ENCODE data around the gene TTPAL.

DNA sequence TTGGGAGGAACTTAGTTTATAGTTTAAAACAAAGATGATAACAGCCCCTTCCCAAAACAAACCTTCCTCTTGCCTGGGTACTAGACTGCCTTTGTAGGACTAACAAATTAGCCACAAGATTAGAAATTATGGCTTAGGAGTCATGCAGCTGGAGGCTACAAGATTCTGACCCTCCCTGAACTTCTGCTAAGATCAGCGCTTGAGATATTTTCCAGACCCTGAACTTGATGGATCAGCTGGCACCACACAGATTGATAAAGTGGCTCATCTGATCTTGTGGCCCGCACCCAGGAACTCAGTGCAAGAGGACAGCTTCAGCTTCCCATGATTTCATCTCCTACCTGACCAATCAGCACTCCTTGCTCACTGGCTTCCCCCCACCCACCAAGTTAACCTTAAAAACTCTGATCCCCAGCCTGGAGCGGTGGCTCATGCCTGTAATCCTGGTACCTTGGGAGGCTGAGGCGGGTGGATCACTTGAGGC lies 52.1 kb downstream of the TTPAL start:
- no peak for TF ChIP-seq GRHL2 (CRISPR knock-in tag; IDR thresholded peaks at IDR 0.05; ENCODE audit: insufficient replicate concordance, severe bottlenecking)
- no peak for TF ChIP-seq IRF2 (CRISPR knock-in tag; IDR thresholded peaks at IDR 0.05; ENCODE audit: borderline replicate concordance, low read depth)
- TF ChIP-seq, protein P1, sequence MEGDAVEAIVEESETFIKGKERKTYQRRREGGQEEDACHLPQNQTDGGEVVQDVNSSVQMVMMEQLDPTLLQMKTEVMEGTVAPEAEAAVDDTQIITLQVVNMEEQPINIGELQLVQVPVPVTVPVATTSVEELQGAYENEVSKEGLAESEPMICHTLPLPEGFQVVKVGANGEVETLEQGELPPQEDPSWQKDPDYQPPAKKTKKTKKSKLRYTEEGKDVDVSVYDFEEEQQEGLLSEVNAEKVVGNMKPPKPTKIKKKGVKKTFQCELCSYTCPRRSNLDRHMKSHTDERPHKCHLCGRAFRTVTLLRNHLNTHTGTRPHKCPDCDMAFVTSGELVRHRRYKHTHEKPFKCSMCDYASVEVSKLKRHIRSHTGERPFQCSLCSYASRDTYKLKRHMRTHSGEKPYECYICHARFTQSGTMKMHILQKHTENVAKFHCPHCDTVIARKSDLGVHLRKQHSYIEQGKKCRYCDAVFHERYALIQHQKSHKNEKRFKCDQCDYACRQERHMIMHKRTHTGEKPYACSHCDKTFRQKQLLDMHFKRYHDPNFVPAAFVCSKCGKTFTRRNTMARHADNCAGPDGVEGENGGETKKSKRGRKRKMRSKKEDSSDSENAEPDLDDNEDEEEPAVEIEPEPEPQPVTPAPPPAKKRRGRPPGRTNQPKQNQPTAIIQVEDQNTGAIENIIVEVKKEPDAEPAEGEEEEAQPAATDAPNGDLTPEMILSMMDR (IDR thresholded peaks at IDR 0.05), result no peak
- TF ChIP-seq, protein P2, sequence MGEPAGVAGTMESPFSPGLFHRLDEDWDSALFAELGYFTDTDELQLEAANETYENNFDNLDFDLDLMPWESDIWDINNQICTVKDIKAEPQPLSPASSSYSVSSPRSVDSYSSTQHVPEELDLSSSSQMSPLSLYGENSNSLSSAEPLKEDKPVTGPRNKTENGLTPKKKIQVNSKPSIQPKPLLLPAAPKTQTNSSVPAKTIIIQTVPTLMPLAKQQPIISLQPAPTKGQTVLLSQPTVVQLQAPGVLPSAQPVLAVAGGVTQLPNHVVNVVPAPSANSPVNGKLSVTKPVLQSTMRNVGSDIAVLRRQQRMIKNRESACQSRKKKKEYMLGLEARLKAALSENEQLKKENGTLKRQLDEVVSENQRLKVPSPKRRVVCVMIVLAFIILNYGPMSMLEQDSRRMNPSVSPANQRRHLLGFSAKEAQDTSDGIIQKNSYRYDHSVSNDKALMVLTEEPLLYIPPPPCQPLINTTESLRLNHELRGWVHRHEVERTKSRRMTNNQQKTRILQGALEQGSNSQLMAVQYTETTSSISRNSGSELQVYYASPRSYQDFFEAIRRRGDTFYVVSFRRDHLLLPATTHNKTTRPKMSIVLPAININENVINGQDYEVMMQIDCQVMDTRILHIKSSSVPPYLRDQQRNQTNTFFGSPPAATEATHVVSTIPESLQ (CRISPR knock-in tag; IDR thresholded peaks at IDR 0.05), result no peak
- TF ChIP-seq, protein P3, sequence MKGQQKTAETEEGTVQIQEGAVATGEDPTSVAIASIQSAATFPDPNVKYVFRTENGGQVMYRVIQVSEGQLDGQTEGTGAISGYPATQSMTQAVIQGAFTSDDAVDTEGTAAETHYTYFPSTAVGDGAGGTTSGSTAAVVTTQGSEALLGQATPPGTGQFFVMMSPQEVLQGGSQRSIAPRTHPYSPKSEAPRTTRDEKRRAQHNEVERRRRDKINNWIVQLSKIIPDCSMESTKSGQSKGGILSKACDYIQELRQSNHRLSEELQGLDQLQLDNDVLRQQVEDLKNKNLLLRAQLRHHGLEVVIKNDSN (CRISPR knock-in tag; IDR thresholded peaks at IDR 0.05), result no peak
- no peak for TF ChIP-seq PRRX2 (CRISPR knock-in tag; IDR thresholded peaks at IDR 0.05)
- no peak for TF ChIP-seq FOXP1 (CRISPR knock-in tag; IDR thresholded peaks at IDR 0.05; ENCODE audit: borderline replicate concordance)
- TF ChIP-seq, protein P4, sequence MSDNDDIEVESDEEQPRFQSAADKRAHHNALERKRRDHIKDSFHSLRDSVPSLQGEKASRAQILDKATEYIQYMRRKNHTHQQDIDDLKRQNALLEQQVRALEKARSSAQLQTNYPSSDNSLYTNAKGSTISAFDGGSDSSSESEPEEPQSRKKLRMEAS (CRISPR knock-in tag; IDR thresholded peaks at IDR 0.05), result no peak
- no peak for TF ChIP-seq CREM (CRISPR knock-in tag; IDR thresholded peaks at IDR 0.05)
- TF ChIP-seq, protein P5, sequence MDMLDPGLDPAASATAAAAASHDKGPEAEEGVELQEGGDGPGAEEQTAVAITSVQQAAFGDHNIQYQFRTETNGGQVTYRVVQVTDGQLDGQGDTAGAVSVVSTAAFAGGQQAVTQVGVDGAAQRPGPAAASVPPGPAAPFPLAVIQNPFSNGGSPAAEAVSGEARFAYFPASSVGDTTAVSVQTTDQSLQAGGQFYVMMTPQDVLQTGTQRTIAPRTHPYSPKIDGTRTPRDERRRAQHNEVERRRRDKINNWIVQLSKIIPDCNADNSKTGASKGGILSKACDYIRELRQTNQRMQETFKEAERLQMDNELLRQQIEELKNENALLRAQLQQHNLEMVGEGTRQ (CRISPR knock-in tag; IDR thresholded peaks at IDR 0.05), result no peak
- TF ChIP-seq, protein P6, sequence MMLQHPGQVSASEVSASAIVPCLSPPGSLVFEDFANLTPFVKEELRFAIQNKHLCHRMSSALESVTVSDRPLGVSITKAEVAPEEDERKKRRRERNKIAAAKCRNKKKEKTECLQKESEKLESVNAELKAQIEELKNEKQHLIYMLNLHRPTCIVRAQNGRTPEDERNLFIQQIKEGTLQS (CRISPR knock-in tag; conservative IDR thresholded peaks at IDR 0.05), result no peak
- TF ChIP-seq ATF1 (CRISPR knock-in tag; IDR thresholded peaks at IDR 0.05), result no peak
- no peak for TF ChIP-seq TEAD1 (CRISPR knock-in tag; IDR thresholded peaks at IDR 0.05)
